WI38 (cell line): ENCODE data around the gene SERPINH1.

Experiments
- H3K4me3 ChIP-seq: 2 replicates; pipeline ENCODE4 v1.5.1; 2011; ENCODE audit warnings: low read depth, mild to moderate bottlenecking, control low read depth, low read length
- TF ChIP-seq, protein P1 (sequence below): IDR thresholded peaks from 2 replicates; pipeline ENCODE4 v1.5.1; 2012; ENCODE audit warnings: low read depth, mild to moderate bottlenecking, control low read depth, low read length

SERPINH1 gene

DNA sequence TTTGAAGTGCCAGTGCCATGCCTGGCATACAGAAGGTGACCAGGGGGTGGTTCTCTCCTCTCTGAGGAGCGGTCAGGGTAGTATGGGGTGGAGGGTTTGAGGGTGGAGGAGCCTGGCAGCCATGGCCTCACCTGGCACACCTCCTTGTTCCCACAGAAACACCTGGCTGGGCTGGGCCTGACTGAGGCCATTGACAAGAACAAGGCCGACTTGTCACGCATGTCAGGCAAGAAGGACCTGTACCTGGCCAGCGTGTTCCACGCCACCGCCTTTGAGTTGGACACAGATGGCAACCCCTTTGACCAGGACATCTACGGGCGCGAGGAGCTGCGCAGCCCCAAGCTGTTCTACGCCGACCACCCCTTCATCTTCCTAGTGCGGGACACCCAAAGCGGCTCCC lies 9.6 kb downstream of the SERPINH1 start:
- TF ChIP-seq, protein P1, sequence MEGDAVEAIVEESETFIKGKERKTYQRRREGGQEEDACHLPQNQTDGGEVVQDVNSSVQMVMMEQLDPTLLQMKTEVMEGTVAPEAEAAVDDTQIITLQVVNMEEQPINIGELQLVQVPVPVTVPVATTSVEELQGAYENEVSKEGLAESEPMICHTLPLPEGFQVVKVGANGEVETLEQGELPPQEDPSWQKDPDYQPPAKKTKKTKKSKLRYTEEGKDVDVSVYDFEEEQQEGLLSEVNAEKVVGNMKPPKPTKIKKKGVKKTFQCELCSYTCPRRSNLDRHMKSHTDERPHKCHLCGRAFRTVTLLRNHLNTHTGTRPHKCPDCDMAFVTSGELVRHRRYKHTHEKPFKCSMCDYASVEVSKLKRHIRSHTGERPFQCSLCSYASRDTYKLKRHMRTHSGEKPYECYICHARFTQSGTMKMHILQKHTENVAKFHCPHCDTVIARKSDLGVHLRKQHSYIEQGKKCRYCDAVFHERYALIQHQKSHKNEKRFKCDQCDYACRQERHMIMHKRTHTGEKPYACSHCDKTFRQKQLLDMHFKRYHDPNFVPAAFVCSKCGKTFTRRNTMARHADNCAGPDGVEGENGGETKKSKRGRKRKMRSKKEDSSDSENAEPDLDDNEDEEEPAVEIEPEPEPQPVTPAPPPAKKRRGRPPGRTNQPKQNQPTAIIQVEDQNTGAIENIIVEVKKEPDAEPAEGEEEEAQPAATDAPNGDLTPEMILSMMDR, result no peak
- no peak overlapping the region for H3K4me3 ChIP-seq

- H3K4me3 ChIP-seq, result no peak overlapping the region
- TF ChIP-seq, protein P1, result no peak
Observed at GRCh38 chr11:75572744-75573143, 10.7 kb downstream of the SERPINH1 start.

GRCh38 chr11:75574698-75575602 lies 12.9 kb downstream of the SERPINH1 start:
- TF ChIP-seq, protein P1, result peak; percentile 56
- H3K4me3 ChIP-seq, result no peak overlapping the region

- TF ChIP-seq, protein P1, result no peak
- H3K4me3 ChIP-seq, result no peak overlapping the region
Observed at GRCh38 chr11:75576017-75576416, 14.0 kb downstream of the SERPINH1 start.

GRCh38 chr11:75576499-75576918 lies 14.5 kb downstream of the SERPINH1 start:
- H3K4me3 ChIP-seq, result no peak overlapping the region
- TF ChIP-seq, protein P1, result no peak

DNA sequence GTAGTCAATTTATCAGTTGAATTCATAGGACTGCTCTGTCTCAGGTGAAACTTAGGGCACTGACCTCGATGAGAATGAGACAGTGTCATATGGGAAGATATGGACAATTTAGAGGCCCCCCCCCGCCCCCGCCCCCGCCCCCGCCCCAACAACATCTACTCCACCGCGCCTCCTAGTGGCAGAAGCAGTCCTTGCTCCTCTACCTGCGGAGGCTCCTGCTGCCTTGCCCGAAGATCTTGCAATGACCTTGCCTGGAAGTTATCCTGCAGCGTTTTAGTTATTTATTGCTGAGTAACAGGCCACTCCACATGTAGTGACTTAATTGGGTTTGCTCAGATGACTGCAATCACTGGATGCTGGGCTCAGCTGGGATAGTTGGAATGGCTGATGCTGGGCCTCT lies 15.2 kb downstream of the SERPINH1 start:
- no peak overlapping the region for H3K4me3 ChIP-seq
- TF ChIP-seq, protein P1, result peak; percentile 45

- no peak overlapping the region for H3K4me3 ChIP-seq
- TF ChIP-seq, protein P1, result no peak
Observed at GRCh38 chr11:75578977-75579376, 16.9 kb downstream of the SERPINH1 start.
